LNCAP (cell line): ENCODE measurements around the gene UBL5.

Experiments
- CTCF ChIP-seq: fragments of 450-650 bp; IDR thresholded peaks from 2 replicates; pipeline ENCODE4 v1.5.1; 2017; ENCODE audit warnings: mild to moderate bottlenecking

Gene UBL5

GRCh38 chr19:9865732-9866501 lies 38.2 kb downstream of the UBL5 start:
- TF ChIP-seq CTCF = no peak

GRCh38 chr19:9868983-9869617 lies 41.4 kb downstream of the UBL5 start:
- TF ChIP-seq CTCF = no peak

DNA sequence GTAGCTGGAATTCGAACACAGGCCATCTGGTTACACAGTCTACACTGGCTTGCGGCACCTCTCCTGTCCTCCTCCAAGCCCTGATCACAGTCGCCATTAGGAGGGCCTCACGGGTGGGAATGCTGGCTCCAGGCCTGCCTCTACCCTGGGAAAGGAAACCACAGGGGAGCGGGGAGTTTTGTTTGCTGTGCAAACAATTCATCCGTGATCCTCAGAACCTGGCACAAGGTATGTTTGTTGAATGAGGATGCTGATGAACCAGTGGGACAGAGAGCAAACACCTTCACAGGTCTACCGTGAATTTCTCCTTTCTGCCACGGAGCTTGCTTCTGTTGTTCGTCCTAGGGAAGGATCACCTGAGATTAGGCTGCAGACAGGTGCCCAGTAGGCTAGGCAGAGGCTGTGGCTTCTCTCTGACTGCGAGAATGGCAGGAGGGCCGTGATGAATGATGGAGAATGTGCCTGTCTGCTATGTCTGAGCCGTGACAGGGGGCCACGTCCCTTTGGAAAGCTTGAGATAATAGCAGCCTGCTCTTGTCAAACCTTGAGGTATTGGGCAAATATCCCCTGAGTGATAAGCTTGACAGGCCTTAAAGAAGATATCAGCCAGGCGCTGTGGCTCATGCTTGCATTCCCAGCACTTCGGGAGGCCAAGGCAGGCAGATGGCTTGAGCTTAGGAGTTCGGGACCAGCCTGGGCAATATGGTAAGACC lies 44.1 kb downstream of the UBL5 start:
- TF ChIP-seq CTCF = no peak

- TF ChIP-seq CTCF = no peak
Measured at GRCh38 chr19:9872618-9873242, 45.0 kb downstream of the UBL5 start.

DNA sequence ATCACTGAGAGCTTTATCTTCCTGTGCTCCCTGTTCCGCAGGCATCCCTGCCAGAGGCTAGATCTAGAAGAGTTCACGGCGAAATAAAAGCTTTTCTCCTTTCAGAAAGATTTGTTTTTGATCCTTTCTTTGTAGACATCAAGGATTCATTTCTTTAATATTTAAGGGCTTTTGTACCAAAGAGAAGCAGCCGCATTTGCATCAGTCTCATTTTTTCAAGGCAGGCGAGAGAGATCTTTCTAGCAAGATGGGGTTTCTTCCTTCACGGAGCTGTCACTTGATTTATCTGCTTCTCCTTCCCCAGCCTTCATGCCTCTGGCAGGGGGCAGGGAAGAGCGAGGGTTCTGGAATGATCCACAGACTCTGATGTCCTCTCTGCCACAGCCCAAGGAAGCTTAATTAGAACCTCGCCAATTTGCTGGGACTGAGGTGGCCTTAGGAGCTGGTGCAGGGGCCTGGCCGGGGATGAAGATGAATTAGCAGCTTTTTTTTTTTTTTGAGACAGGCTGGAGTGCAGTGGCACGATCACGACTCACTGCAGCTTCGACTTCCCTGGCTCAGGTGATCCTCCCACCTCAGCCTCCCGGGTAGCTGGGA lies 47.4 kb downstream of the UBL5 start:
- no peak for TF ChIP-seq CTCF

DNA sequence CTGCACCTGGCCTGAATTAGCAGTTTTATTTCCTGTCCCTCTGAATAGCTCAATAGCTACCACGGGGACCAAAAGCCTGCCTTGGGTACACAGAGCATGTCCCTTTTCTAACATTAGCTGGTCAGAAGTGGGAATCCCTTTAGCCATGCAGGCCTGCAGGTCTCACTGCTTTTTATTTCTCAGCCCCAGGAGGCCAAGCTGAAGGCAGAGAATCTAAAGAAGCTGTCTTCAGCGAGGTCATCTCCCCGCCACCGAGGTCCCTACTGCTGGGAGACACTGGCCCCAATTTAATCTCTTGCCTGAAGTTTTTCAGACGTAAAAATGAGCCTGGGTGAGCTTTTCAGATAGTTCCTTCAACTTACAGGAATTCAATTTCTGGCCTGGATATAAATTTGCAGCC lies 48.1 kb downstream of the UBL5 start:
- TF ChIP-seq CTCF = no peak
